Inflammatory macrophage (primary cell): Measurements from ENCODE around the gene KRT13.
A peak's percentile ranks its signal among the peaks of the same experiment; 100 is the strongest.

Experiments used
- DNase-seq, 2 donors: peaks; one replicate each; pipeline ENCODE4 v3.0.0-alpha.2; 2020 to 2022

Gene KRT13

DNA sequence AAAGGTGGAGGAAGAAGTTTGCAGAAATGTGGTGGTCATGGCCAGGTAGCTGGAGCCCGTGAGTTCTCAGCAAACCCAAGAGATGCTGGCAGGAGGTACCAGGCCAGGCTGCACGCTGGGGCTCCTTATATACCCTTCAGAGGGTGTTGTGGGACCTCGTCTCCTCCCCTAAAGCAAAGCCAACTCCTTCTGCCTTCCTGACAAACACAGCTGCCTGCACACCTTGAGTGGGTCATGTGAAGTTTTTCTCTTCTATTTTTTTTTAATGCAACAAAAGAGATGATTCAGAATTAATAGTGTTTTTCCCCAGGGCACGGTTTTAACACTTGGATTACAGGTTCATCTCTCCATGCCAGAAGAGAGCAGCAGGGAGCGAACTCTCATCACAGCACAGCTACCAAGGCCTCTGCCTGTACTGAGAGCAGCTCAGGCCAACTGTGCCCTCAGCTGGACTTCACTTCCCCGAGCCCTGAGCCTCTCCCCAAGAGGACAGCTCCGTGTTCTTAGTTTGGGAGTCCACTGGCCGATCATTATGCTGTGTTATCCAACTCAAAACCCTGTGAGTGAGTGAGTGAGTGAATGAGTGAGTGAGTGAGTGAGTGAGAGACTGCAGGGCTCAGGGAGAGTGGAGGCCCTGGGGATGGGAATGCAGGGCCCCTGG, 13.5 kb upstream of the KRT13 start, which contains the start of gene KRT15:
Gene KRT15, minus strand, starts transcription at position 102 of the 661 bp plus-strand sequence. Its CDS starts 63 bp downstream, at position 39.
- DNase-seq = no peak

DNA sequence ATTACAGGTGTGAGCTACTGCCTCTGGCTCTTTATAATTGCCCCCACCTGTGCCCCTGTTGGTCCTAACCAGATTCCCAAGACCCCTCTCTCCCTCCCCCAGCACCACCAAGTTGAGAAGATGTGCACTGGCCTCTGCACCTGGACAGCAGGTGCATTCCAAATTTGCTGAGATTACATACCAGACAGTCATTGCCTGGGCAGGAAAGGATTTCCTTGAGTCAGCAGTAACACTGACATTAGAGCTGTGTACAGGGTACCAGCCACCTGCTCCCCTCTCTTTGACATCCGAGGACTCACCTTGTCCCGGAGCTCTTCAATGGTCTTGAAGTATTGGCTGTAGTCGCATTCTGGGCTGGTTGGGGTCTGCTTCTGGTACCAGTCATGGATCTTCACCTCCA, 12.6 kb upstream of the KRT13 start:
- no peak for DNase-seq

GRCh38 chr17:41516830-41517283, 11.4 kb upstream of the KRT13 start:
- no peak for DNase-seq

- no peak for DNase-seq
Measured at GRCh38 chr17:41516147-41516829, 10.9 kb upstream of the KRT13 start.

GRCh38 chr17:41513168-41513547, 7.7 kb upstream of the KRT13 start:
- DNase-seq = no peak

DNA sequence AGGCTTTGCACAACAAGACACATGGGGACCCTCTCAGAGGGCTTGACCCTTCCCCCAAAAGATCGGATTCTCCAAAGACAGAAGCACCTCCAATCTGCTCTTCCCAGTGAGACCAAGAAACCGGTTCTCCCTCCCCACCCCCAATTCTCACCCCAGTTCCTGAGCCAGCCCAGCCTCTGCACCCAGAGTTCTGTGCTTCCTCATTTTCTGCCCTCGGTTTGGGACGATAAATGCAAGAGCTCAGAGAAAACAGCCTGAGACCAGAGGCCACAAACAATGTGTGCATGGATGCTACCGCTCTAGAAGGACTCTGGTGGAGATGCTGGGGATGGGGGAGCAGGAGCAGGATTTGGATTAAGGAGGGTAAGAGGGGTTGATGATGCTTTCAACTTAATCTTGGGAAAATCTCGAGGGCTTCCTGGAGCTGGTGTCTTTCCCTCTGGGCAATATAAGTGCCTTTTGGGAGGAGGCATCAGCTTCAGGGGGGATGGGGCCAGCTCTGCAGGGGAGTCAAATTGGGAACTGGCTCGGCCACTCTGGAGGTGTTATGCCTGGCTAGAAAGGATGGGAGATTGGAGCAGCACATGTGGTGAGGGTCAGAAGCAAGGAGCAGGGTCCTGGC, 7.2 kb upstream of the KRT13 start:
- DNase-seq = peak; percentile 45 to 50

DNA sequence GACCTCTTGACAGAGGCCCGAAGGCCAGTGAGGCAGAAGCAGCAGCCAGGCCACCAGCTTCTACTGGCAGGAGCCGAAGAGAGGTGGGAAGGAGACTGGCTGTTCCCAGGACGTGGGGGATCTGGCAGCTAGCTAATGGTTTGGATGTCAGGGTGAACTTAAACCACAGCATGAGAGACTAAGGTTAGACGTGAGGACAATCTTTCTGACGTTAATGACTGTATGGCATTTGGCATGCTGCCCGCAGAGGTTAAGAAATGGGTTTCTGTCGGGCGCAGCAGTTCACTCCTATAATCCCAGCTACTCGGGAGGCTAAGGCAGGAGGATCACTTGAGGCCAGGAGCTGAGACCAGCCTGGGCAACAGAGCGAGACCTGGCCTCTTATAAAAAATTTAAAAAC, 6.3 kb upstream of the KRT13 start:
- DNase-seq = no peak

DNA sequence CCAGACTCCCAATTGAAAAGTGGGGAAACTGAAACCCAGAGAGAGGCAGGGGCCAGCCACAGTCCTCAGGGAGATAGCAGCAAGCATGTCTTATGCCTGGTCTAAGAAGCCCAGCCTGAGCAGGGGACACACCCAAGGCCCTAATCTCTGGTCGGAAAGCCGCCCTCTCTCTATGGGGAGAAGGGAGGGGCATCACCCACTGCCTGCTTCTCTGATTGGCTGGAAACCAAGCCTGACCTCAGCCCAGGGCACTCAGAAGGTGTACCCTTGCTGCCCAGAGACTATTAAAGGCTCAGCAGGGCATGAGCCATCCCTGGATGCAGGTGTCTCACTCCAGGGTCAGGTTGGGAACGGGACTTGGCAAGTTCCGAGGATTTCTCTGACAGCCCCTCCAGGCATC, 5.7 kb upstream of the KRT13 start:
- no peak for DNase-seq

GRCh38 chr17:41510251-41511065, 5.0 kb upstream of the KRT13 start:
- no peak for DNase-seq

DNA sequence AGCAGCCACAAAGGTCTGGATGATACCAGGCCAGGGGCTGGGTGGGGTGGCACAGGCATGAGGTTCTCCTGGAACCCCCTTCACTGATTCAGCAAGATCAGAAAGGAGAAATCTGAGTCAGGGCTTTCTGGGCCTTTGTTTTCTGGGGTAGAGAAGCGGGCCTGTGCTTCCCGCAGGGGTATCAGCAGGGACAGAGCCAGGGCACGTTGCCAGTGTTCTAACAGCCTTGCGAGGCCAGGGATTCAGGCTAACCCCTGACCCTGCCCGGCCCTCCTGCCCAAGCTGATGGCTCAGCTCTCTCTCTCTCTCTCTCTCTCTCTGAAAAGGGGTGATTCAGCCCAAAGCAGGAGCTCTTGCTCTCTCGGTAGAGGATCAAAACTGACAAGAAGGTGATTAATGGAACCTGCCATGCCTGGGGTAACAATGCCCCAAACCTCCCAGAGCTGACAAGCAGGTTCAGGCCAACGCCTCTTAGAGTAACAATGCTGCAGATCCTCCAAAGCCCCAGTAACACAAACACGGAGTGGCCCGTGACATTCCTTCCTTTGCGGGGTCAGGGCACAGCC, 2.0 kb upstream of the KRT13 start:
- no peak for DNase-seq

DNA sequence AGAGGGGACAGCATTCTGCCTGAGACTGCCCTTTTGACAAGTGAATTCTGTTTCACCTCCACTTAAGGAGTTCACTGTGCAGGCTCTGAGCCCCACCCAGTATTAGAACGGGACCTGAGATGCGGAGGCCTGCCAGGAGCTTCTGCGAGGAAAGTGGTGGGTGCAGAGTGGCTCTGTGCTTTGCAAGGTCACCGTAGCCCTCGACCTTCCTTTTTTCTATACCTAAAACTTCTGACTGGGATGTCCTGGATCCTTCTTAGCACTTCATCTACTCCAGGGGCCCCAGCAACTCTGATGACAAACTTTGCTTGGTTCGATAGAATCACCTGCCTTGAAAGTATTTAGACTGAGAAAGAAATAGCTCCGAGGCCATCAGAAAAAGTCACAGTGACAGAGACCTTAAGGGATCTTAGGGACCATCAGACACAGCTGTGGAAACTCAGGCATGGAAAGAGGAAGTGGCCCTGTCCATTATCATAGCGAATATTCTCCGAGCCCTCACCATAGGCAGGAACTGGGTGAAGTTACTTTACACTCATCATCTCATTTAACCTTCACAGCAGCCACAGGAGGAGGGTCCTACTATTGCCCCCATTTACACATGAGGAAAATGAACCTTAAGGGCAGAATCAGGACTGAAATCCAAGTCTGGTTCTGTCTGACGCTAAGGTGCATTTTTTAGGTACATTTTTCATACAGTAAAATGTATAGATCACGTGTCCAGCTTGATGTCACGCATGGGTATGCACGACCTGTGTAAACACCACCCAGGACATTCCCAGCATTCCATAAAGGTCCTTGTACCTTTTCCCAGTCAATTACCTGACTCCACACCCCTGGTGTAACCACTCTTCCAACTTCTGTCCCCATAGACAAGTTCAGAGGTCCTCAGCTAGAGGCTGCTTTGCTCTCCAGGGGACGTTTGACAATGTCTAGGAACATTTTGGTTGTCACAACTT, 676 bp upstream of the KRT13 start:
- peak; percentile 32 to 42 for DNase-seq

DNA sequence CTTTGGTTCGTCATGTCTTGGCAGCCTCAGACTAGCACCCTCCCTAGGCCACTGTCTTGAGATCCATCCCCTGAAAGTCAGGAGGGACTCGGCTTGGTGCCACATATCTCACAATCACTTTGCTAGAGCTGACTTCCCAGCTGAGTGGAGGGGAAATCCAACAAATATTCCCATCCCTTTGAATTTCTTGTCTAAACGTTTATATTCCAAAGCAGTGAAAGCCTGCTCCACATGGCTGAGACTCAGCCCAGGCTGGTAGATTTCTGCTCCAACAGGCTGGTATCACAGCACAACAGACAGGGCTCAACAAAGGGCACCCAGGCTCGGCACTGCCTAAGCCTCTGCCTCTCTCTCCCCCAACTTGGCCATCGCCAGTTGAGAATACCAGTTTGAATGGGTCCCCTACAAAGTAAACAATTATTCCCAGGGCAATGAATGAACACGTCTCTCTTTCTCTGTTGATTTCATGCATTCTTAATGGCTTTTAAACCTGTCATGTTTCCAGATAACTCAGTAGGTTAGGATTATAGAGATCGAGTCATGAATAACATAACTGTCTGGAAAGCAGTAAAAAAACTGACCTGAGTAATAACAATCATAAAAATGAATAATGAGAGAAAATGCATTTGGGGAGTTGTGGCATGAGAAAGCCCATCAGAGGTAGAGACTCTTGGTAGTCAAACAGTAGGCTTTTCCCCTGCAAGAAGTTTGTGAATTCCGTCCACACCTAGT, 1.0 kb downstream of the KRT13 start:
- no peak for DNase-seq

DNA sequence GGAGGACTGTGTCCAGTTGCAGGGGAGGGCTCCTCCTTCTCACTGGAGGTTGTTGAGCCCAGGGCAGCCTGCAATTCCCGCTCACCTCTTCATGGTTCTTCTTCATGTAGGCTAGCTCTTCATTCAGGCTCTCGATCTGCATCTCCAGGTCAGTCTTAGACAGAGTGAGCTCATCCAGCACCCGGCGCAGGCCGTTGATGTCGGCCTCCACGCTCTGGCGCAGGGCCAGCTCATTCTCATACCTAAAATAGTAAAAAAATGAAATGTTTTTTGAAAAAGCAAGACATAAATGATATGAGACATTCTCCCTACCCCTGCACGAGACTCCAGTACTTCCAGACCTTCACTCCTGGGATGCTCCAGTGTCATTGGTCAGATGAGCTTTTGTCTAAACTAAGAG, 2.2 kb downstream of the KRT13 start:
- no peak for DNase-seq

- DNase-seq = peak; percentile 28 to 53
Measured at GRCh38 chr17:41500131-41500911, 5.1 kb downstream of the KRT13 start.

GRCh38 chr17:41499714-41500113, 5.7 kb downstream of the KRT13 start:
- DNase-seq = no peak

- DNase-seq = peak; percentile 82 to 86
Measured at GRCh38 chr17:41498276-41498675, 7.1 kb downstream of the KRT13 start.

- DNase-seq = peak; percentile 89 to 91
Measured at GRCh38 chr17:41496803-41497484, 8.5 kb downstream of the KRT13 start.

DNA sequence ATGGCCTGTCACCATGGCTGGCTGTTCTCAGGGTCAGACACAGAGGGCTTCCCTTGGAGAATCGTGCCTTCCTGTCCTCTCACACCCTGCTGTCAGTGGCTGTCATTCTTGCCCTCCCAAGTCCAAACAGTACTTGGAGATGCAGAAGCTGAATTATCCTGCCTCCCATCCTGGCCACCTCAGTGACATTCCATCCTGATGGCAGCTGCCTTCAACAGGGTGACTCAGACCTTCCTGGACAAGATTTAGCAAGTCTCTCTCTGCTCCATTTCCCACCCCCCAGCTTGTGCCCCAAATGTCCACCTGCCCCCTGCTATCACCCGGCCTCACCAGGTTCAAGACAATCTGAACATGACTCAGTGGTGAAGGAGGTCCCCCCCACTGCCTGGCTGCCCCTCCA, 10.9 kb downstream of the KRT13 start:
- no peak for DNase-seq

DNA sequence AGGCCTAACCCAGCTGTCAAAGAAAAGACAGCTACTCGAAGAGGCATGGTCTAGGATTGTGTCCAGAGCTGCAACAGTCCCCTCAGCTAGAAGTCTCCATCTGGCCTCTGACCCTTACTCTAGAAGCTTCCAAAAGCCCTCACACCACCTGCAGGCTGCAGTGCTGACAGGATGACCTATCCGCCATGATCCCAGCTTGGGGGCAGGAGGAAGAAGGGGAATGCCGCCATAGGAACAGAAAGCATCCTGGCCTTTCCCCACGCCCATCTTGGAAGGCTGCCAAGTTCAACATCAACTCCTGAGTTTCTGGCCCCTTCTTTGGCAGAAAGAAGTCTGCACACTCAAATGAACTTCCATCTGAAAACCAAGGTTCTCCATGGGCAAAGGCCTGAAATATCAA, 12.6 kb downstream of the KRT13 start:
- DNase-seq = peak in 1 of 2 donors; percentile 13
